ENCODE measurements around the gene NPIPB8. TPM values are rescaled to one million over a fixed set of nuclear protein-coding genes. Genes with fewer than 3 reads are reported as not detected.
"Not testable (repeated sequence)": the region's sequence is repeated elsewhere in the genome, so short reads cannot be mapped to it uniquely, and the experiment has no call there.

The NPIPB8 gene
- total RNA-seq, 1 experiment from 2014 or later: not detected

DNA sequence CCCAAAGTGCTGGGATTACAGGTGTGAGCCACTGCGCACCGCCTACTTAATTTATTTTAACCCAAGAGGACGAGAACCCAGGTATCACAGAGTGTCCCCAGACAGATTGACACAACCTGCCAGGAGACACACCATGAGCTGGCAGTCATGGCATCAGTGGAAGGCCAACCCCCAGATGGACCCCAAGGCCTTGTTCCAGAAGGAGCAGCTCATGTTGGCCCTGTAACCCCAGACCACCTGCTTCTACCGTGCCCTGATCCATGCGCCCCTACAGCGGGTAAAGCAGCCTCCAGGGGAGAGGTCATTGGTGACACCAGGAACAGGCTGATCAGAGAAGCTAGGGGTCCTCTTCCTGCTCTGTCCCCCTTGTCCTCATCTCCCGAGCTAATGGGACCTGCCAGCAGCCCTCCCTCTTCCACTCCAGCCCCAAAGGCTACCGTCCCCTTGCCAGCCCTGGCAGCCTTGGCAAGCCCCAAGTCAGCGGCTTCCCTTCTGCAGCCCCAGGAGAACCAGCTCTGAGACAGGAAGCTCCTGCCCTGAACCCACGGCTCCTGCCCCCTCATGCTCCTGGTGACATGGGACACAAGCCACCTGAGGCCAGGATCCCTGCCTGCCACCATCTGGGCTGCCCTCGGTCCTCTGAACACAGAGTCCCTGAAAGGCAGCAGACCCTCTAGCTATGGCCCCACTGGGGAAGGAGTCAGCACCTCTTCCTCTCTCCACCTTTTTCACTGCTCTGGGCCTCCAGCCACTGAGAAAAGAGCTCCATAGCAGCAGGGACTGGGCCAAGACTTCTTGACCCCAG lies 34.3 kb upstream of the NPIPB8 start:
- DNase-seq (ENCODE audit: low read depth): no peak
- in situ Hi-C loops (cut with HindIII; ENCODE audit: low pct_unique_long_range_greater_than_20kb, low sequenced_read_pairs): no loop called here

DNA sequence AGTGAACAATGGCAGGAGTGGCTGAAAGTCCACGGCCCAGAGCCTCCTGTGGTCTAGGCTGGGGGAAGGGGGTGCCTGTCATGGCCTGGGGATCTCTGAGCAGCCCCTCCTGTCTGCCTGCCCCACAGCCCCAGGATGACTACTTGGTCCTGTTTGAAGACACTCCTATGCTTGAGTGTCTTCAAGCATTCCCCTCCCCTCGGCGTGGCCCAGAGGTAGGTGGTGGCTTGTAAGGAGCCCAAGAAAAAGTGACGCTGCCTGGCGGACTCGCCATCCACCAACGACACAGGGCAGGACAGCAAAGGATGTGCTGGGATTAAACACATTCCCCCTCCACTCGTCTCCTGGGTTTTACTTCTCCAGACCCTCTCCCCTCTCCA lies 33.7 kb upstream of the NPIPB8 start:
- in situ Hi-C loops (cut with HindIII; ENCODE audit: low pct_unique_long_range_greater_than_20kb, low sequenced_read_pairs): no loop called here
- no peak for DNase-seq (ENCODE audit: low read depth)

DNA sequence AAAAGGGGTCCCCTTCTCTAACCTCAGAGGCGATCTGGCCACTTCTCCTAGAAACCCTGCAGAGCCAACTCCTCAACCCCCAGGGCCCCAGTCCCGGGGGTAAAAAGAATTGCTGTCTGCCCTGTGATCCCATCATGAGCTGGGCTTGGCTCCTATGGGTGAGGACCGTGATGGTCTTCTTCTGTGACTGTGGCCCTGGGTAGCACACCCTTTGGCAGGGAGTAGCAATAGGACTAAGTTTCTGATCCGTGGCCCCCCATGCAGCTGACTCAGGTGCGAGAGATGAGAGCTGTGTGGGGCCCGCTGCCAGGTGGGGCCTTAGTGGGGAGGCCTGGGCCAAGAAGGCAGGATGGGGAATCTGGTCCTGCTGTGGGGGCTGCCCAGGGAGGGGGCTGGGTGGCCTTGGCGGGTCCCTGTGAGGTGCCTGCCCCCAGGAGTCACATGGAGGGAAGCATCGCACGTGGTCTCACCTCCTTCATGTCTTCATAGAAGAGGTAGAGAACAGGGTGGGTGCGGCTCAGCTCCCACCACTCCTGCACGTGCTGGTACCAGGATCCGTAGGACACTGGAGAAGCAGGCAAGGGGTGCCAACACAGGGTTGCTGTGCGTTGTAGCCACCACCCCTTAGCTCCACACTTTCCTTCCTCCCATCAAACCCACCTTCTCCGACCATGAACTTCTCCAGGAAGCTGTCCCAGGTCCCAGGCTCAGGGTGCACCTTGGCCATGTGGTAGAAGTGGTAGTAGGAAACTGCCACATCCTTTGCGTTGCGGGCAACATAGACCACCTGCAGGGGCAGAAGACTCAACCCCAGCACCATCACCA lies 31.4 kb upstream of the NPIPB8 start:
- in situ Hi-C loops (cut with HindIII; ENCODE audit: low pct_unique_long_range_greater_than_20kb, low sequenced_read_pairs): no loop called here
- no peak for DNase-seq (ENCODE audit: low read depth)

DNA sequence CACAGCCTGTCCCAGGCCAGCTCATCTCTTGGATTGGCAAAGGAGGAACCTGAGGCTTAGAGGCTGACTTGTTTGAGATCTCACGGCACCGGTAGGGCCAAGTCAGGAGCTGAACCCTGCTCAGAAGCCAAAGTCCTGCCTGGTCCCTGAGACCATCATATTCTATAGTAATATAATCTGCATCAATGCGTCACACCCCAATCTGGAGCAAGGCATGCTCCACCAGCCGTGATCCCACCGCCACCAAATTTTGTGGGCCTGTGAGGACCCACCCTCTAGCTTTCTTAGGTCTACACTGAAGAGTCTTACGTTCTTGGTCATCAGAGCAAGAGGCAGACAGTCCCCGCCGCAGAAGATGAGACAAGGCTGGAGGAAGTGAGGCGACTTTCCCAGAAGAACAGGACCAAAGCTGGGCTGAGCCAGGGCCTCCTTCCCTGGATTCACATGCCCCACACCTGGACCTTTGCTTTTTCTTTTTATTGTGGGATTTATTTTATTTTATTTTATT lies 30.7 kb upstream of the NPIPB8 start:
- DNase-seq (ENCODE audit: low read depth): no peak
- in situ Hi-C loops (cut with HindIII; ENCODE audit: low pct_unique_long_range_greater_than_20kb, low sequenced_read_pairs): no loop called here

DNA sequence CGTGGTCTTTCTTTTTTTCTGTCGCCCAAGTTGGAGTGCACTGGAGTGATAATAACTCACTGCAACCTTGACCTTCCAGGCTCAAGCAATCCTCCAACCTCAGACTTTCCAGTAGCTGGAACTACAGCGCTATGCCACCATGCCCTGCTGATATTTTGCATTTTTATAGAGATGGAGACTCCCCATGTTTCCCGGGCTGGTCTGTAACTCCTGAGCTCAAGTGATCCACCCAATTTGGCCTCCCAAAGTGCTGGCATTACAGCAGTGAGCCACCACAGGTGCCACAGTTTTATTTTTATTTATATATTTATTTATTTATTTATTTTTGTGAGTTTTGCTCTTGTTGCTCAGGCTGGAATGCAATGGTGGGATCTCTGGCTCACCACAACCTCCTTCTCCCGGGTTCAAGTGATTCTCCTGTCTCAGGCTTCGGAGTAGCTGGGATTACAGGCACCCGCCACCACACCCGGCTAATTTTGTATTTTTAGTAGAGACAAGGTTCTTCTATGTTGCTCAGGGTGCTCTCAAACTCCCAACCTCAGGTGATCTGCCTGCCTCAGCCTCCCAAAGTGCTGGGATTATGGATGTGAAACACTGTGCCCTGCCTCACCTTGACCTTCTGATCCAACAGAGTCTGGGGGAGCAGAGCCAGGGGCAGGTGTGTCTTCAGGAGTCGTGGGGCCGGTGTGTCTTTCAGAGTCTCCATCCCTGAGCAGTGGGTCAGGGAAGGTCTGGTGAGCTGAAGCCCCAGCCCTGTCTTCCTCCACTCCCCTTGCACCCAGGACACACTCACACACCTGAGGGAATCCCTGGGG lies 30.0 kb upstream of the NPIPB8 start:
- DNase-seq (ENCODE audit: low read depth); in situ Hi-C loops (cut with HindIII; ENCODE audit: low pct_unique_long_range_greater_than_20kb, low sequenced_read_pairs): not testable (repeated sequence)

DNA sequence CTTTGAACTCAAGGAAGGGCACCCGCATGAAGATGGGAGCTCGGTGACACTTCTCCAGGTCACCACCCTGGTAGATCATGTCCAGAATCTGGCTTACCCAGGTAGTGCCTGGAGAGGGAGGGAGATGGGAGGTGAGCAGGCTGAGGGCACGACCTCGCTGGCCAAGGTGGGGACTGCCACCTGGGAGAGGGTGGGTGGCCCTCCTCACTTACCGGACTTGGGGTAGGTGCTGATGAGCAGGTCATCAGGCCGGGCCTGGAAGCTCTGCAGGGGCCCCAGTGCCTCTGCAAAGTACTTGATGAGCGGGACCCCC lies 29.4 kb upstream of the NPIPB8 start:
- DNase-seq (ENCODE audit: low read depth); in situ Hi-C loops (cut with HindIII; ENCODE audit: low pct_unique_long_range_greater_than_20kb, low sequenced_read_pairs): not testable (repeated sequence)

DNA sequence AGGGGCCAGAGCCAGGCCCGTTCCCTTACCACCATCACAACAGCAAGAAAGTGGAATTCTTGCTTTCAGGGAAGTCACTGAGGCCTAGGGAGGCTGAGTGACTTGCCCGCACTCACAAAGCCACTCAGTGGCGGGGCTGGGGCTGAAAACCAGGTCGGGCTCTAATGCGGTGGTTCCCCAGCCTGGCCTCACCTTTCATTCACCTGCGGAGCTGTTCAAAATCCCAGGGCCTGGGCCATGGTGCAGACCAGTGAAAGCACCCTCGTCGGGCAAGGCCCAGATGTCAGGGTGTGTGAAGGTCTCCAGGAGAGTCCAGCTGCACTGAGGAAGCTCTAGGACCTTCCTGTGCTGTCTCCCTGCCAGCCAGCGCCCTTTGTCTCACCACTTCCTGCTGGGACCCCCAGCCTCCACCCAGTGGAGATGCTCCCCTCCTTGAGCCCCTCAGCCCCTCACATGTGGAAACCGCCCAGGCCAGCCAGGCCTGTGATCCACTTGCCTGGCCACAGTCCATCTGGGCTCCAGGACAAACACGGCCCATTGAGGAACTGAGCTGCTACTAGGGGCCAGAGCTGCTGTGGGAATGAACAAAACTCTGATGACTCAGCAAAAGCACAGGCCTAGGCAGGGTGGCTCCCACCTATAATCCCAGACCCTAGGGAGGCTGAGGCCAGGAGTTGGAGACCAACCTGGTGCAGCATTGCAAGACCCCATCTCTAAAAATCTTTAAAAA lies 28.8 kb upstream of the NPIPB8 start:
- DNase-seq (ENCODE audit: low read depth); in situ Hi-C loops (cut with HindIII; ENCODE audit: low pct_unique_long_range_greater_than_20kb, low sequenced_read_pairs): not testable (repeated sequence)

DNA sequence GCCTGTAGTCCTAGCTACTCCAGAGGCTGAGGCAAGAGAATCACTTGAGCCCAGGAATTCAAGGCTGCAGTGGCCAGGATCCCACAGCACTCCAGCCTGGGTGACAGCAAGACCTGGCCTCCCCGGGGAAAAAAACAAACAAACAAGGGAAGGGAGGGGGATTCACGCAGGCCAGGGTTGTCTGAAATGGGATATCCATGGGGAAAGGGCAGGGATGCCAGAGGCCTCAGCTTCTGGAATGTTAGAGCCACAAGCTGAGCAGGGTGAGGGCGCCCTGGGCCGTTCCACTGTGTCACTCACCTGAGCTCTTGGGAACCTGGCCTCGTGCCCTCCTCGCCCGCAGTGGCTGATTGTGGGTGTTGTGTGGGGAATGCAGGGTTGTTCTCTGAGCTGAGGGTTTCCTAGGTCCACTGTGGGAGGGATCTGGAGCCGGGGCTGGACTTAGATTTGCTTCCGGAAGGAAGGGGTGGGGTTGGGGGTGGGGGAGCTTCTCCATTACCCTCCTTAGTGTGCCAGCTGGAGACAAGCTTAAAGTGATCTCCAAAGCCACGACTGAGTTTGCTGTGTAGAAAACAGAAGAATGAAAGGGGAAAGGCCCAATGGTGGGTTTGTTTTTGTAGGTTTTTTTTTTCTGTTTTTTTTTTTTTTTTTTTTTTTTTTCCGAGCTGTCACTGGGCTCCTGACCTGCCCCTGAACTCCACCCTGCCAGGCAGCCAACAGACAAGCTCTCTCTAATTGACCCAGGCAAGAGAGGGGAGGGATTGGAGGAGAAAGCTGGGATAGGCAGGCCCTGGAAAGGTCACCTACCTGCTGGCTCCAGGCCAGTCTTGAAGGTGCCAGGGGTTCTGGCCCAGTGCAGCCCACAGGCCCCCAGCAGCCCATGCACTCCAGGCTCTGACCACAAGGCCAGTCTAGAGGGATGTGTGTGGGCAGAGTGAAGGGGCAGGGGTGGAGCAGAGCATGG lies 28.0 kb upstream of the NPIPB8 start, which contains the start of gene SULT1A1:
SULT1A1 (minus strand) TSS at position 414 of the 964 bp plus-strand sequence. CDS start 1,189 bp downstream, outside the sequence.
- in situ Hi-C loops (cut with HindIII; ENCODE audit: low pct_unique_long_range_greater_than_20kb, low sequenced_read_pairs): no loop called here
- DNase-seq (ENCODE audit: low read depth): peak; percentile 77

DNA sequence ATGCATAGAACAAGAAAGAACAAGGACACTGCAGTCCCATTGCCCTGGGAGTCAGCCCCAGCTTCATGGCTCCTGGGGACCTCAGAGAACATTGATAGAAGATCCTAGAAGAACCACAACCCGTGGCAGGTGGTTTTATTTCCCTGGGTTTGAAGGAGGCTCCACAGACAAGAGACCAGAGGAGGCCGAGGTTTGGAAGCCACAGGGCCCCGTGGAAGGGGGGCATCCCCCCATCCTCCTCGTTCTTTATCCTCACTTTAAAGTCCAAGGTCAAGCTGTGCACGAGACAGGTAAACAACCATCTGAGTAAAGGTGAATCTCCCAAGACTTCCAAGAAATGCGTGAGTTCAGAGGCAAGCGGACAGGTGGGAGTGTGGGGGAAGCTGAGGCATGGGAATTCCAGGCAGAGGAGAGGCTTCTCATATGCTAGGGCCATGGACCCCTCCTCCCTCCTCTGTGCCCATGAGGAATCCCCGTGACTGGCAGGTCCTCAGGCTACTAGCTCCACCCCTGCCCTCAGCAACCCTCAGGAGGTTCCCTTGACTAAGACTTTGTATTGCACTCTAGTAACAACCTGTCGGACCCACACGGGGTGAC lies 27.2 kb upstream of the NPIPB8 start:
- in situ Hi-C loops (cut with HindIII; ENCODE audit: low pct_unique_long_range_greater_than_20kb, low sequenced_read_pairs): no loop called here

DNA sequence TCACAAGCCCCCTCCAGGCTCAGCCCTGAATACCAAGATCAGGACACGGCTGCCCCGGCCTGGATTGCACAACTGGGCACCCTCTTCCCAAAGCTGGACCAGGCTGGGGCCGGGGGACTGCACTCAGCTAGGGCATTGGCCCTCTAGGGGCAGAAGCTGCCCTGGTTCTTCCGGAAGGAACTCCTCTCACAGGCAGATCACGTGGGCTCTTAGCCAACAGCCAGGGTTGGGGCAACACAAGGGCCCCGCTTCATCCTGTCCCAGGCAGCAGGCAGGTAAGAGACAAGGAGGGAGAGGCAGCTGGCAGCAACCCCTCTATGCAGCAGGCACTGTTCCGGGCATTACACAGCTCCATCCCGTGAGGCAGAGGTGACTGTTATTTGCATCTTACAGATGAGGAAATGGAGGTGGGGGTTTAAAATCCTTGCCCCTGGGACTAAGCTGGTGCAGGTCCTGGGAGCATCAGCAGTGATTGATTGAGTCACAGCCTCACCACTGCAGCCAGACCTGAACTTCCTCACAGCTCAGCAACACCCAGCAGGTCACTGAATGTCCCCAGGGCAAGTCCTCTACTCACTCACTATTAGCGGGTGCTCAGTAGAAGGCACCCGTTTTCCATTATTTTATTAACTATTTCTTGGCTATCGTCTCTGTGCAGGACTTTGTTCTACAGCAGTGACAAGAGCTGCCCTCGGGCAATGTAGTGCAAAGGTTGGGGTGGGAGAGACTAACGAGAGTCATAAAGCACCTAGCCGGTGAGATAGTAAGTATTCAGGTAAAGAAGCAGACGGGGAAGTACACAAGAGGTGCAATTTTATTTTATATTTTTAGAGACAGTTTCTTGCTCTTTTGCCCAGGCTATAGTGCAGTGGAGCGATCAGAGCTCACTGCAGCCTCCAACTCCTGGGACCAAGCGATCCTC lies 25.2 kb upstream of the NPIPB8 start:
- DNase-seq (ENCODE audit: low read depth); in situ Hi-C loops (cut with HindIII; ENCODE audit: low pct_unique_long_range_greater_than_20kb, low sequenced_read_pairs): not testable (repeated sequence)

More for the DNA sequence above, 27.2 kb upstream of the NPIPB8 start:
- DNase-seq (ENCODE audit: low read depth): no peak

DNA sequence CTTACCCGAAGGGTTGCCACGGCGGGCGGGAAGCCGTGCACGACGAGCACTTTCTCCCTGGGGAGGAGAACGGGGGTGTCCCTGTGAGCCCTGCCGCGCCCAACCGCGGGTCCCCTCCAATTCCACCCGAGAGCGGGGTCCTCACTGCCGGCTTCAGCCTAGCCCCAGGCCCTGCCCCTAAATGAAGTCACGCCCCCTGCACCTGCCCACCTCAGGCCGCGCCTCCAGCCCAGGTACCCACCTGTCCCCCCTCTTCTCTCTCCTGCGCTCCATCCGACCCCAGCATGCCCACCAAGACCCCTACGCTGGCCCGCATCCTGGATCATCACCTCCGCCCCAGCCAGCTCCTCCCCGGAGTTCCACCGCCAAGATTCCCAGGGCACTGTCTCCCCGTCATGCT lies 24.0 kb upstream of the NPIPB8 start:
- DNase-seq (ENCODE audit: low read depth); in situ Hi-C loops (cut with HindIII; ENCODE audit: low pct_unique_long_range_greater_than_20kb, low sequenced_read_pairs): not testable (repeated sequence)

DNA sequence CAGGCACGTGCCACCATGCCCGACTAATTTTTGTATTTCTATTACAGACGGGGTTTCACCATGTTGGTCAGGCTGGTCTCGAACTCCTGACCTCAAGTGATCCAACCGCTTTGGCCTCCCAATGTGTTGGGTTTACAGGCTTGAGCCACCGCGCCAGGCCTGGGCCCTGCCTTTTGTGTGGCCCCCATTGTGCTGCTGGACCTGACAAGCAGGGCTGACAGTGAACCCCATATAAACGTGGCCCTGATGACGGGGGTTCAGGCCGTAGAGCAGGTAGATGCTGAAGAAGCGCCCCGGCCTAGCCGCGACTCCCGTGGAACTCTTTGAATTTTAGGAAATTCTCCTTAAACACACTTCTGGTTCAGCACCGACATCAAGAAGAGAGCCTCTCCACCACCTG lies 23.3 kb upstream of the NPIPB8 start:
- in situ Hi-C loops (cut with HindIII; ENCODE audit: low pct_unique_long_range_greater_than_20kb, low sequenced_read_pairs); DNase-seq (ENCODE audit: low read depth): not testable (repeated sequence)

DNA sequence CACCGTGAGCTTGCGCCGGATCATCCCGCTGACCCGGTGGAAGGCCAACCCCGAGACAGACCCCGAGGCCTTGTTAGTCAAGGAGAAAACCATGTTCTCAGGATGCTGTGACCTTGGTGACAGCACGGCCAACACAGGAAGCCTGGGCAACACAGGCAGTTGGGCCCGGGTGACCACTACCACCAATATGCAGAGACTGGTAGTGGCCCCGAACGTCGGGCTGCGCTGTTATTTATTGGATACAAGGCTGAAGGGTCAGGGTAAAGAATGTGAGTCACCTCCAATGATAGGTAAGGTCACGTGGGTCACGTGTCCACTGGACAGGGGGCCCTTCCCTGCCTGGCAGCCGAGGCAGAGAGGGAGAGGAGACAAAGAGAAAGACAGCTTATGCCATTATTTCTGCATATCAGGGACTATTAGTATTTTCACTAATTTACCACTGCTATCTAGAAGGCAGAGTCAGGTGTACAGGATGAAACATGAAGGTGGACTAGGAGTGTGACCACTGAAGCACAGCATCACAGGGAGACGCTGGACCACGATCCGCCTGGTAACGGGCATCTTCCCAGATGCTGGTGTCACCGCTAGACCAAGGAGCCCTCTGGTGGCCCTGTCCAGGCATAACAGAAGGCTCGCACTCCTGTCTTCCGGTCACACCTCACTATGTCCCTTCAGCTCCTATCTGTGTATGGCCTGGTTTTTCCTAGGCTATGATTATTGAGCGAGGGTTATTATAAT lies 22.2 kb upstream of the NPIPB8 start:
- DNase-seq (ENCODE audit: low read depth): peak; percentile 55
- in situ Hi-C loops (cut with HindIII; ENCODE audit: low pct_unique_long_range_greater_than_20kb, low sequenced_read_pairs): not testable (repeated sequence)

DNA sequence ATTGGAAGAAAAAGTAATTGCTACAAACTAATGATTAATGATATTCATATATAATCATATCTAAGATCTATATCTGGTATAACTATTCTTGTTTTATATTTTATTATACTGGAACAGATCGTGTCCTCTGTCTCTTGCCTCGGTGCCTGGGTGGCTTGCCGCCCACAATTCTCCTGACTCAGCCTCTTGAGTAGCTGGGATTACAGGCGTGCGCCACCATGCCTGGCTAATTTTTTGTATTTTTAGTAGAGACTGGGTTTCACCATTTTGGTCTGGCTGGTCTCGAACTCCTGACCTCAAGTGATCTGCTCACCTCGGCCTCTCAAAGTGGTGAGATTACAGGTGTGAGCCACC lies 21.7 kb upstream of the NPIPB8 start:
- in situ Hi-C loops (cut with HindIII; ENCODE audit: low pct_unique_long_range_greater_than_20kb, low sequenced_read_pairs); DNase-seq (ENCODE audit: low read depth): not testable (repeated sequence)

DNA sequence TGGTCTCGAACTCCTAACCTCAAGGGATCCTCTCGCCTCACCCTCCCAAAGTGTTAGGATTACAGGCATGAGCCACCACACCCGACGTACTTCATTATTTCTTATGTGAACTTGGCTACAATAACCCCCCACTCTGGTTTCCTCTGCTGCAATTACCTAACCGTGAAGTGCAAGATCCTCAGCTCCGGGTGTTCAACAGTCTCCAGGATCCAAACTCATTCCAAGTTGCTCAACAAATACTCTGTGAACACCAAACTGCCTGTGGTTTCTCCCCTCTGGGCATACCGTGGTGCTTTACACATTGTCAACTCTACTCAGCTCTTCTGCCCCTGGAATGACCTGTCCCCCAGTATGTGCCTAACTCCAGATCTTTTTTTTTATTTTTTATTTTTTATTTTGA lies 21.2 kb upstream of the NPIPB8 start:
- in situ Hi-C loops (cut with HindIII; ENCODE audit: low pct_unique_long_range_greater_than_20kb, low sequenced_read_pairs): no loop called here
- DNase-seq (ENCODE audit: low read depth): no peak

Measured in Caki2 (cell line).